ENCODE data around the gene HOXC12.

- TF ChIP-seq CTCF (IDR thresholded peaks at IDR 0.05; ENCODE audit: low read length) (no peak), EZH2phosphoT487 (IDR thresholded peaks at IDR 0.05; ENCODE audit: low read length) (no peak; the same call in 1 of the 2 replicates), EZH2 (optimal IDR thresholded peaks at IDR 0.05; ENCODE audit: low read depth, low read length) (no peak)
Measured at GRCh38 chr12:53950437-53950773, 4.3 kb upstream of the HOXC12 start.

All from MM.1S (cell line).